RWPE1 (cell line): Measurements from ENCODE around the gene CHCHD6.

ENCODE experiments used
- CTCF ChIA-PET: fragments of 350-600 bp; sonication (Branson Sonifier 250); formaldehyde crosslinking; extraction: SDS; loops from one replicate; lab custom pipeline; 2021; lab: Yijun Ruan, JAX
- POLR2A ChIA-PET: fragments of 400-600 bp; formaldehyde crosslinking; extraction: SDS; loops from one replicate; lab custom pipeline; 2020; ENCODE audit warnings: antibody characterized with exemption; ENCODE audit not compliant: low non-redundant PET; lab: Yijun Ruan, JAX
- DNase-seq: peaks from one replicate; pipeline ENCODE4 v3.0.0; 2012; ENCODE audit warnings: low spot score
- H3K27ac ChIP-seq: fragments of 450-650 bp; 2 replicates; pipeline ENCODE4 v1.5.1; 2017
- TF ChIP-seq, protein P1 (sequence below): fragments of 450-650 bp; conservative IDR thresholded peaks from 2 replicates; pipeline ENCODE4 v1.5.1; 2017; ENCODE audit warnings: low read depth, mild to moderate bottlenecking

CHCHD6 gene

DNA sequence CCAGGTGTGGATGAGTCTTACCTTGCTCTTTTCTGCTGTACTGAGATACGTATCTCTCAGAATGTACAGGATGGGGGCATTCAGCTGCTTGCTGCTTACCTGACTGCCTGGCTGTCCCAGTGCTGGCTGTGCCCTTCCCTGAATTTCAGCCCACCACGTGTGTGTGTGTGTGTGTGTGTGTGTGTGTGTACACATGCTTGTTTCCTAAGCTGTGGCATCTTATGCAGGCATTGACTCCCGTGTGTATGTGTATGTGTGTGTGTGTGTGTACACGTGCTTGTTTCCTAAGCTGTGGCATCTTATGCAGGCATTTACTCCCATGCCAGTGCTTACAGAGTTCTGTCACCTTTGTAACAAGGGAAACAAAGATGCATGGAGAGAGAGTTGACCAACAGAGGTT lies 218.4 kb downstream of the CHCHD6 start:
- no peak for DNase-seq
- no peak overlapping the region for H3K27ac ChIP-seq
- TF ChIP-seq, protein P1, sequence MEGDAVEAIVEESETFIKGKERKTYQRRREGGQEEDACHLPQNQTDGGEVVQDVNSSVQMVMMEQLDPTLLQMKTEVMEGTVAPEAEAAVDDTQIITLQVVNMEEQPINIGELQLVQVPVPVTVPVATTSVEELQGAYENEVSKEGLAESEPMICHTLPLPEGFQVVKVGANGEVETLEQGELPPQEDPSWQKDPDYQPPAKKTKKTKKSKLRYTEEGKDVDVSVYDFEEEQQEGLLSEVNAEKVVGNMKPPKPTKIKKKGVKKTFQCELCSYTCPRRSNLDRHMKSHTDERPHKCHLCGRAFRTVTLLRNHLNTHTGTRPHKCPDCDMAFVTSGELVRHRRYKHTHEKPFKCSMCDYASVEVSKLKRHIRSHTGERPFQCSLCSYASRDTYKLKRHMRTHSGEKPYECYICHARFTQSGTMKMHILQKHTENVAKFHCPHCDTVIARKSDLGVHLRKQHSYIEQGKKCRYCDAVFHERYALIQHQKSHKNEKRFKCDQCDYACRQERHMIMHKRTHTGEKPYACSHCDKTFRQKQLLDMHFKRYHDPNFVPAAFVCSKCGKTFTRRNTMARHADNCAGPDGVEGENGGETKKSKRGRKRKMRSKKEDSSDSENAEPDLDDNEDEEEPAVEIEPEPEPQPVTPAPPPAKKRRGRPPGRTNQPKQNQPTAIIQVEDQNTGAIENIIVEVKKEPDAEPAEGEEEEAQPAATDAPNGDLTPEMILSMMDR = no peak
- CTCF ChIA-PET = no interaction called here
- POLR2A ChIA-PET = no interaction called here

DNA sequence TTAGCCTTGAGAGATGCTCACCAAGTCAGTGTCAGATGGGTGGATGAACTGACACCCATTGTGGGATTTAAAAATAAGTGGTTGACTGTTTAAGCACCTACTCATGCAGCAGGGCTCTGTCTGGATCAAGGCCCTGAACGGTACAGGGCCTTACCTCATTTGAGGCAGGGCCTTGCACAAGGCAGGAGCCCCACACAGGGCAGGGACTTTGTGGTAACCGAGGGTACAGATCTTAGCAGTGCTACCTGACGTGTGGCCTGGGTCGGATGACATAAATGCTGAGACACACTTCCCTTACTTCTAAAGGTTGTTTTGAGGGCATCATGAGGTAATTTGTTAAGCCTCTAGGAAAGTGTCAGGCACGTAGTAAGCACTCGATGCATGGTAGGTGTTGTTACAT lies 219.4 kb downstream of the CHCHD6 start:
- no peak overlapping the region for H3K27ac ChIP-seq
- DNase-seq = no peak
- TF ChIP-seq, protein P1 = no peak
- ChIA-PET POLR2A (no interaction called here), CTCF (interaction anchor here (0.6 kb wide), 1 partner anchor 57 kb away, joined by 5 read pairs; no protein-coding TSS in a partner anchor)

DNA sequence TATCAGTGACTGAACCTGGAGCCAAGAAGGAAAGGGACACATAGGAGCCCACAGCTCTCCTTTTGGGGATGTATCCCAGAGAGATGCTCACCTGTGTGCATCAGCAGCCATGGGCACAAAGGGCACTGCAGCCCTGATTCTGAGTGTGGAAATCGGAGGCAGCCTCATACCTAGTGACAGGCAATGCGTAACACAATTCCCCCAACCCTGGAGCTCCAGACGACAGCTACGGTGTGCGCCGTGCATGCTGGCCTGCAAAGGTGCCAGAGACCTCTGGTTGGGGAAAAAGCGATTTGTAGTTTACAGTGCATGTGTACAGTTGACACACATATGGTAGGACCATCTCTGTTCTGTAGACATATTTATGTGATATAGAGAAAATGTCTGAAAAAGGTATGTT lies 219.9 kb downstream of the CHCHD6 start:
- TF ChIP-seq, protein P1 = no peak
- ChIA-PET CTCF (interaction anchor here (0.6 kb wide), 1 partner anchor 37 kb away, joined by 3 read pairs; no protein-coding TSS in a partner anchor), POLR2A (no interaction called here)
- no peak overlapping the region for H3K27ac ChIP-seq
- no peak for DNase-seq

DNA sequence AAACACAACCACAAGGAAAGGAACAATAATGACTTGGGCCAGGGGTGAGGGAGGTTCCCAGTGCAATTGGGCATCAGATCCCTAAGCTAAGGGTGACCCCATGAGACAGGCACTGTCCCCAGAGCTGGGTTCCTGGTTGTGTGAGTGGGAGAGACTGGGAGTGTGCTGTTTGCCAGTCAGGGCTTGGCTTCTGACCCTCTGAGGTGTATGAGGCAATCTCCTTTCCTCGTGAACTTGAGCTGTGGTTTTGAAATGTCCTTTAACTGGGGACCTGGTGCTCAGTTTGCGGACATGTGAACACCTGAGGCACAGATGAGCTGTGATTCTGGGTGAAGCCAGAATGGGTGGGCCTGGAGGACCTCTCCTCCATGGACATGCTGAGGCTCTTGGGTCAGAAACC lies 220.4 kb downstream of the CHCHD6 start:
- TF ChIP-seq, protein P1 = no peak
- CTCF ChIA-PET = interaction anchor here (0.6 kb wide), 1 partner anchor 37 kb away, joined by 3 read pairs; no protein-coding TSS in a partner anchor

DNA sequence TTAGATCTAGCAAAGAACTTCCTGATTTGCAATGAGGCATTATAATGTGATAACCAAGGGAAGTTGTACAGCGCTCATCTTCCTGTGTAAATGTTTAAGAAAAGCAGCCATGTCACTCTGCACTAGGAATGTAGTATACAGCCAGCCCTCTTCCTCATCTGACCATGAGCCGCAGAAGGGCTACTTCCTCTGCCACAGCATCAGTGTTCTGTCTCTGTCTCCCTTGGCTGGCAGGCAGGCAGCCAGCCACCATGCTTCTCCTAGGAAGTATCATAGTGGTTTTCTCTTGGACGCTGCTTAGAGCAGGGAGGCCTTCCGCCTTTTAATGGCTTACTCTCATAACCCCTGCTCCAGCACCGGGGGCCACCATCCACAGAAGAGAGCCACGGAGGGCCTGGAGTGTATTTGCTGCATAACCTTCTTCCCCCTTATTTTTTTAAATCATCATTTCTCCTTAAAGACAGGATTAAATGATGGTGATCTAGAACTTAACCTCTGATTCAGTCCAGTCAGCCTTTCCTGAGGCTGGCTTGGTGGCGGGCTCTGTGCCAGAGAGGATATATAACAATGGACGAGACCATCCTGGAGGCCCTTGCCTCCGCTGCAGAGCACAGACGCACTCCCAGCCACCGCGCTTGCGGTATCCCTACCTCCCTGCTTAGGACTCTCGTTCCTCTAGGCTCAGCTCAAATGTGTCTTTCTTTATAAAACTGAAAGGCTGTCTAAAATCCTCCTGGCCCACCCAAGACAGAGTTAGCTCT lies 221.6 kb downstream of the CHCHD6 start:
- ChIA-PET CTCF (no interaction called here), POLR2A (no interaction called here)
- DNase-seq = no peak
- H3K27ac ChIP-seq = no peak overlapping the region; the same call in 1 of the 2 replicates
- TF ChIP-seq, protein P1 = no peak

More for the DNA sequence above, 220.4 kb downstream of the CHCHD6 start:
- H3K27ac ChIP-seq = 0 out of 2 replicates have a peak overlapping the region, but pooled peaks have one; percentile 17
- POLR2A ChIA-PET = no interaction called here
- DNase-seq = no peak

DNA sequence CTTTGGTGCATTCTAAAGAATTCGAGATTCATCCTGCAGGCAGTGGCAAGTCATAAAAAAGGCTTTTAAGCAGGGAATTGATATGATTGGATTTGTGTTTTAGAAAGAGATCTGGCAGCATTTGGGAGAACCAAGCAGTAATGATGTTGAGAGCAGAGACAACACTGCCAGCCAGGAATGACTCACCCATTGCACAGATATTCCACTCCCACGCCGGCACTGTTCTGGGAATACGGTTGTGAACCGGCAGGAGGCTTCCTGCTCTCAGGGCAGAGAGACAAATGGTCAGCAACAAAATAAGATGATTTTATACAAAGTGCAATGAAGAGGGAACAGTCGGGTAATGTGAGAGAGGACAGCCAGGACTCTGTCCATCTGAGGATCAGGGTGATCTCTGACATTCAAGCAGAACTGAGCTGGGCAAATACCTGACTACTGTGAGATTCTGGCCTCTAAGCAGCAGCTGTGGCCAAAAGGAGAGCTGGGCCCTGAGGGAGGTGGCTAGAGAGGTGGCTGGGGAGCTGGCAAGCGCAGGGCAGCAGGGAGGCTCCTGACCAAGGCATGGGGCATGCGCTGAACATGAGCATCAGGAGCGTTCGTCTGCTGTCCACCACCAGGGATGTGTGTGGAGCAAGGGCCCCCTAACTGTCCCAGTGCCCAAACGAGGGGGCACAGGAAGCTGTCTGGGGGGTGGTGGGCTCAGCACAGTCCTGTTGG lies 222.8 kb downstream of the CHCHD6 start:
- ChIA-PET POLR2A (no interaction called here), CTCF (interaction anchor here (2.1 kb wide), 1 partner anchor 34 kb away, joined by 5 read pairs; no protein-coding TSS in a partner anchor)
- DNase-seq = peak; percentile 78
- peak overlapping the region; percentile 61 for H3K27ac ChIP-seq
- TF ChIP-seq, protein P1 = no peak
